Lower leg skin (tissue), 4 donors: ENCODE data around the gene HIP1. TPM values are rescaled to one million over a fixed set of nuclear protein-coding genes. Genes with fewer than 3 reads are reported as not detected.
"Not testable (repeated sequence)": the region's sequence is repeated elsewhere in the genome, so short reads cannot be mapped to it uniquely, and the experiment has no call there.

ENCODE experiments used
- DNase-seq, 2 donors: peaks; one replicate each; pipeline ENCODE4 v3.0.0-alpha.2; 2019; ENCODE audit warnings: low spot score in 2 of 2
- H3K4me3 ChIP-seq: fragments of 200-600 bp; sonication (generic); 2 replicates; pipeline ENCODE4 v1.5.1; 2017; ENCODE audit warnings: mild to moderate bottlenecking, low read depth; ENCODE audit not compliant: poor library complexity, severe bottlenecking
- CTCF ChIP-seq, 3 donors: fragments of 450-650 bp; IDR thresholded peaks; one replicate each; pipeline ENCODE4 v1.5.1; 2016; ENCODE audit warnings: antibody characterized with exemption in 3 of 3, mild to moderate bottlenecking in 3 of 3, moderate library complexity in 2 of 3
- POLR2A ChIP-seq, 2 donors: fragments of 450-650 bp; IDR thresholded peaks; one replicate each; pipeline ENCODE4 v1.6.1; 2016 to 2017; ENCODE audit warnings: antibody characterized with exemption in 2 of 2, mild to moderate bottlenecking in 1 of 2, moderate library complexity in 1 of 2
- WGBS, 2 donors: methylation state at CpG; one replicate each; pipeline ENCODE4 v1.1.5; 2018; 5-methylcytosine and 5-hydroxymethylcytosine counted together
- intact Hi-C: fragments of 100-400 bp; cut with DNase I; formaldehyde crosslinking; loops from one replicate; pipeline ENCODE4 v1.15.0; 2023; ENCODE audit warnings: low total_unique reads
- total RNA-seq, 4 donors: library from RNA; depleted of rRNA; stranded (reverse); fragments of >200 nt; gene quantifications; one replicate each; pipeline ENCODE4 v1.1.0, GENCODE V29; 2016

HIP1 gene
- total RNA-seq, 4 donors from 2014 or later: 20.1 to 30.3 (median 23.0) TPM

- DNase-seq: peak in 1 of 2 donors; percentile 49
- intact Hi-C loops: no loop called here
- TF ChIP-seq CTCF (IDR thresholded peaks at IDR 0.05): no peak
- no peak for TF ChIP-seq POLR2A (IDR thresholded peaks at IDR 0.05)
- WGBS, 2 donors: 52 to 55% methylated on average over 9 of the region's 9 CpGs
- no peak within 1 kb of the TSS for H3K4me3 ChIP-seq
These were observed 33.6 kb upstream of the HIP1 start, which contains the start of gene CCL26 for GRCh38 chr7:75772081-75773077. TSS of gene CCL26 (minus strand) at chr7:75772211. CDS start at chr7:75772176, 35 bp downstream.

DNA sequence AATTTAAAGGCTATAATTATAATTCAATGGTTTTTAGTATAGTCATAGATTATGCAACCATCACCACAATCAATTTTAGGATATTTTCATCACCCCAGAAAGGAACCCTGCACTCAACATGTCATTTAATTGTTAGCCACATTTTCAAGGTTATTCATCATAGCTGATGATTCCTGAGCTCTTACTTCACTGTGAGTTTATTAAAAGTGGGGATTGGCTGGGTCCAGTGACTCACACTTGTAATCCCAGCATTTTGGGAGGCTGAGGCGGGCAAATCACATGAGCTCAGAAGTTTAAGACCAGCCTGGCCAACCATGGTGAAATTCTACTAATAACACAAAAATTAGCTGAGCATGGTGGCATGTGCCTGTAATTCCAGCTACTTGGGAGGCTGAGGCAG is 32.5 kb upstream of the HIP1 start:
- WGBS, 2 donors: 89 to 91% methylated on average over 1 of the region's 1 CpG
- no peak overlapping the region for H3K4me3 ChIP-seq
- intact Hi-C loops: no loop called here
- no peak for TF ChIP-seq CTCF (IDR thresholded peaks at IDR 0.05)
- no peak for TF ChIP-seq POLR2A (IDR thresholded peaks at IDR 0.05)
- DNase-seq: no peak

GRCh38 chr7:75762350-75762917 is 23.7 kb upstream of the HIP1 start:
- no peak overlapping the region for H3K4me3 ChIP-seq
- intact Hi-C loops: no loop called here
- no peak for DNase-seq
- TF ChIP-seq CTCF (IDR thresholded peaks at IDR 0.05) (peak in 1 of 3 donors; percentile 61), POLR2A (IDR thresholded peaks at IDR 0.05) (no peak)
- 8 to 11% methylated on average over 2 of the region's 2 CpGs for WGBS, 2 donors

- H3K4me3 ChIP-seq, intact Hi-C loops, DNase-seq: not testable (repeated sequence)
- 79 to 82% methylated on average over 3 of the region's 3 CpGs for WGBS, 2 donors
These were observed 23.1 kb upstream of the HIP1 start for GRCh38 chr7:75761801-75762200.

- no peak for DNase-seq
- TF ChIP-seq POLR2A (IDR thresholded peaks at IDR 0.05) (no peak), CTCF (IDR thresholded peaks at IDR 0.05) (no peak)
- no peak overlapping the region for H3K4me3 ChIP-seq
- intact Hi-C loops: no loop called here
- 48 to 84% methylated on average over 2 of the region's 2 CpGs for WGBS, 2 donors
These were observed 19.8 kb upstream of the HIP1 start for GRCh38 chr7:75758491-75758890.

DNA sequence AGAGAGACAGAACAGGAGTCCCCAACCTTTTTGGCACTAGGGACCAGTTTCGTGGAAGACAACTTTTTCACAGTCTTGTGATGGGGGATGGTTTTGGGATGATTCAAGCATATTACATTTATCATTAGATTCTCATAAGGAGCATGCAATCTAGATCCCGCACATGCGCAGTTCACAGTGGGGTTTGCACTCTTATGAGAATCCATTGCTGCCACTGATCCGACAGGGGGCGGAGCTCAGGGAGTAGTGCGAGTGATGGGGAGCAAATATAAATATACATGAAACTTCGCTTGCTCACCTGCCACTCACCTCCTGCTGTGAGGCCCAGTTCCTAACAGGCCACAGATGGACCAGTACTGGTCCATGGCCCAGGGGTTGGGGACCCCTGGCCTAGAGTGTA is 19.1 kb upstream of the HIP1 start:
- no peak for DNase-seq
- WGBS, 2 donors: 89 to 92% methylated on average over 7 of the region's 7 CpGs
- intact Hi-C loops: no loop called here
- no peak for TF ChIP-seq POLR2A (IDR thresholded peaks at IDR 0.05)
- TF ChIP-seq CTCF (IDR thresholded peaks at IDR 0.05): no peak
- no peak overlapping the region for H3K4me3 ChIP-seq
